Activated T-cell treated with anti-CD3 and anti-CD28 coated beads for 48 hours (primary cell): ENCODE data around the gene PAPOLA.
A peak's percentile ranks its signal among the peaks of the same experiment; 100 is the strongest.
"Not testable (repeated sequence)": the region's sequence is repeated elsewhere in the genome, so short reads cannot be mapped to it uniquely, and the experiment has no call there.

Experiments used
- DNase-seq: peaks from one replicate; pipeline ENCODE4 v3.0.0-alpha.2; 2020; ENCODE audit warnings: low read depth

PAPOLA gene

GRCh38 chr14:96502621-96503305 is 581 bp downstream of the PAPOLA start:
- DNase-seq = peak; percentile 32

DNA sequence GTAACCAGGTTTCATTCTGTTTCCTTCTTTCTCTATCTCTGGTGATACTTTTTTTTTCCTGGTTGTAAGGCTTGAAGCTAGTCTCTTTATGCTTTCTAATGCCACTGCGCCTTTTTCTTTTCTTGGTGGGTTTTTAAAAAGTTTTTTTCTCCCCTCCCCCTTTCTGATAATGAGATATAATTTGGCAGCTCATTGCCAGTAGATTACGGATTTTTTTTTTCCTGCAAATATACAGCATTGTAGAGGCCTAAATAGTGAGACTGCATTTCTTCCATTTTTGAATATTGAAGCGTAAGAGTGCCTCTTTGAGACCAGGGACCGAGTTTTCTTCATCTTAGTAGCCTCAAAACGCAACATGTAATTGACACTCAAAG is 1.1 kb downstream of the PAPOLA start:
- DNase-seq = no peak

DNA sequence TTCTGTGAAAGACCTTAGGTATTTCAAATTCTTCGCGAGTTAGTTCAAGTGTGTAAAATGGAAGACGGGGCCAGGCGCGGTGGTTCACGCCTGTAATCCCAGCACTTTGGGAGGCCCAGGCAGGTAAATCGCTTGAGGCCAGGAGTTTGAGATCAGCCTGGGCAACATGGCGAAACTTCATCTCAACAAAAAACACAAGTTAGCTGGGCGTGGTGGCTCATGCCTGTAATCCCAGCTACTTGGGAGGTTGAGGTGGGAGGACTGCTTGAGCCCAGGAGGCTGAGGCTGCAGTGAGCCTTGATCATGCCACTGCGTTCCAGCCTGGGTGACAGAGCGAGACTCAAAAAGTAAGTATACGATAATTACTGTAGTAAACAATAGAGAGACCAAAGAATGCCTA is 2.2 kb downstream of the PAPOLA start:
- not testable (repeated sequence) for DNase-seq

- no peak for DNase-seq
Measured at GRCh38 chr14:96507723-96508122, 5.5 kb downstream of the PAPOLA start.

GRCh38 chr14:96508900-96509299 is 6.7 kb downstream of the PAPOLA start:
- no peak for DNase-seq

DNA sequence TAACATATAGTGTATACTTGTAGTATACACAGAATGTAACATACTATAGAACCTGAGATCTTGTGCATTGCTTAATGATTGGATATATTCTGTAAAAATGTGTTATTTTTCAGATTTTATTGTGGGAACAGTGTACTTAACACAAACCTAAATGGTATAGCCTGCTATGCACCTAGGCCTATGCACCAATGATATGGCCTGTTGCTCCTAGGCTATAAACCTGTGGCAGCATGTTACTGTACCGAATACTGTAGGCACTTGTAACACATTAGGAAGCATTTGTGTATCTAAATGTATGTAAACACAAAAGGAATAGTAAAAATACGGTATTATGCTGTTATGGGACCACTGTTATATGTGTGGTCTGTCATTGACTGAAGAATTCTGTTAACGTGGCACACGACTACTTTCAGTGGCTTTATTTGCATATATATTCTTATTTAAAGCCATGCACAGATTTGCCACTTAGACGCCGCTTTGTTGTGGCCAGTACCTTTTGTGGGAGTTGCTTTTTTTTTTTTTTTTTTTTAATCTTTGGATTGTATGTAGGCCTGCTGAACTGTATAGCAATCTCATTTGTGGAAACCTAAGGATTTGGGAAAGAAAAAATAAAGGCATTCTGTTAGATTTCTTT is 7.4 kb downstream of the PAPOLA start:
- no peak for DNase-seq

GRCh38 chr14:96511146-96511545 is 9.0 kb downstream of the PAPOLA start:
- no peak for DNase-seq

GRCh38 chr14:96511667-96512066 is 9.5 kb downstream of the PAPOLA start:
- no peak for DNase-seq

DNA sequence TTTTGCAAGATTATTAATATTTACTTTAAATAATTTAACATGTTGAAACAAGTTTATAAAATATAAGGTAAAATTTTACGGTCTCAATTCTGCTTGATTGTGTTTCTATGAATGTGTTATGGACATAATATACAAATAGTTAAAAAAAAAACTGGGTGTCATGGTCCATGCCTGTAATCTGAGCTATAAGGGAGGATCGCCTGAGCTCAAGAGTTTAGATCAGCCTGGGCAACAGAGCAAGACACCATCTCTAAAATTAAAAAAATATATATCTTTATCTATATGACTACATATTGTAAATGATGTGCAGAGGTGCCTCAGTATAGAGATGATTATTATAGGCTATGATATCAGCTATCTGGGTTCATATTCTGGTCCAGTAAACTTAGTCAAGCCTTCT is 9.9 kb downstream of the PAPOLA start:
- DNase-seq = no peak

DNA sequence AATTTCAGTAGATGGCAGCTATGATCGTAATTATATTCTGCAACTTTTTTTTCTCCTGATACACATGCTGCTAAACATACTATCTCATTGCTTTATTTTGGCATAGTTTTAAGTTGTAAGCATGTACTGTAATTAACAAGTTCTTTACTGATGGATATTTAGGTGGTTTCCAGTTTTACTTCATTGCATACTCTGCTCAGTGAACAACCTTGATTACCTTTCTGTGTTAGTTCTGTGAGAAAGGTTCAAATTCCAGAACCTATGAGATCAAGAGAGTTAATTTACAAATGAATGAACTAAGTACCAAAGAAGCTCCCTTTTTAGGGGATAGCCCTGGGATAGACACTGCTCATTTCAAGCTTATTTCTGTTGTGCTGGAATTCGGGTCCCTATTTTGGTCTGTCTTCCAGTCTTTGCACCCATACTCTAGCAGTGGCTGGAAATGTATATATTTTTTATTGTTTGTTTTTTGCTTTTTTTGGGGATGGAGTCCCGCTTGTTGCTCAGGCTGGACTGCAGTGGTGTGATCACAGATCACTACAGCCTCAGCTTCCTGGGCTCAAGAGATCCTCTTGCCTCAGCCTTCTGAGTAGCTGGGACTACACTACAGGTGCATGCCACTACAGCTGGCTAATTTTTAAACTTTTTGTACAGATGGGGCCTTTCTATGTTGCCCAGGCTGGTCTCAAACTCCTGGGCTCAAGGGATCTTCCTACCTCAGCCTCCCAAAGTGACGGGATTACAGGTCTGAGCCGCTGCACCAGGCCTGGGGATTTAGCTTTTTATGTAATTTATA is 10.6 kb downstream of the PAPOLA start:
- no peak for DNase-seq

GRCh38 chr14:96514694-96515093 is 12.5 kb downstream of the PAPOLA start:
- DNase-seq = no peak

- DNase-seq = no peak
Measured at GRCh38 chr14:96515731-96516130, 13.5 kb downstream of the PAPOLA start.

GRCh38 chr14:96516351-96516750 is 14.2 kb downstream of the PAPOLA start:
- DNase-seq = no peak

DNA sequence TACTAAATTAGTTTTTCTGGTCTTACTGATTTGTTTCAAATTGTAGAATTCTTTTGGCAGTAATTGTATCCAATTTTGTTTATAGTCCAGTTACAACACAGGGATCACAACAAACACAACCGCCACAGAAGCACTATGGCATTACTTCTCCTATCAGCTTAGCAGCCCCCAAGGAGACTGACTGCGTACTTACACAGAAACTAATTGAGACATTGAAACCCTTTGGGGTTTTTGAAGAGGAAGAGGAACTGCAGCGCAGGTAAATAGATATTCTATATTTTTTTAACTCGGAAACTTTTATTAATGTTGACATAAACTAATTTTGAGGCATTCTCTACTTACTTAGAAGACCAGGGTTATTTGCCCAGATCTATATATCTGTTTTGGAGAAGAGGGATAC is 17.8 kb downstream of the PAPOLA start:
- no peak for DNase-seq

GRCh38 chr14:96525452-96525851 is 23.3 kb downstream of the PAPOLA start:
- no peak for DNase-seq

DNA sequence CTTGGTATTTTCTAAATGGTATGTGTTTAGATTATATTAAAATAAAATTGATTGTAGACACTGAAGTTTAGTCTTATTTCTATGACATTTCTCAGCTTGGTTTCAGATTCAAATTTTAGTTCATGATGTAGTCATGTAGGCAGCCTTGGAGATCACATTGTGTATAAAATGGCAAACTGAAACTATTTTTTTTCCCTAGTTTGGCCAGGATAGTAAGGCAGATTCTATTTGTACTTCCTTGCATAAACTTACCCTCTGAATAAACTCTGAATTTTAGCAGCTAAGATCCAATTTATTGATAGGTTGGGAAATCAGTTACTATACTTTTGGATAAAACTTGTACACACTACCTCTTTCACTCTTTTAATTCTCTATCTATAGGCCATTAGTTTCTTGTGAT is 30.4 kb downstream of the PAPOLA start:
- DNase-seq = no peak

DNA sequence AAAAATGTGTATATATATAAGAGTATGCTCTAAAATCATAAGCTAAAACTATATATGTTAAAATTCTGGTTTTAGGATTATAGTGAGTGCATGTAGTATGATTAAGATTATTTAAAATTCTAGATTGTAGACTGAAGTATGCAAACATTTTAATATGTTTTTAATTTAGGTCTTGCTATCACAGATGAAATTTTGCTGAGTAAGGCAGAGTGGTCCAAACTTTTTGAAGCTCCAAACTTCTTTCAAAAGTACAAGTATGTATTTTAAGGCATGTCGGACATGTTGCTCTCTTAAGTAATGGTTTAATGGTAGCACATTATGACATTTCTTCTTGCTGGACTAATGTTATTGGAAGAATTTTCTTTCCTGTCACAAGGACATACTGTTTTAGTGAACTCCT is 34.6 kb downstream of the PAPOLA start:
- DNase-seq = no peak

DNA sequence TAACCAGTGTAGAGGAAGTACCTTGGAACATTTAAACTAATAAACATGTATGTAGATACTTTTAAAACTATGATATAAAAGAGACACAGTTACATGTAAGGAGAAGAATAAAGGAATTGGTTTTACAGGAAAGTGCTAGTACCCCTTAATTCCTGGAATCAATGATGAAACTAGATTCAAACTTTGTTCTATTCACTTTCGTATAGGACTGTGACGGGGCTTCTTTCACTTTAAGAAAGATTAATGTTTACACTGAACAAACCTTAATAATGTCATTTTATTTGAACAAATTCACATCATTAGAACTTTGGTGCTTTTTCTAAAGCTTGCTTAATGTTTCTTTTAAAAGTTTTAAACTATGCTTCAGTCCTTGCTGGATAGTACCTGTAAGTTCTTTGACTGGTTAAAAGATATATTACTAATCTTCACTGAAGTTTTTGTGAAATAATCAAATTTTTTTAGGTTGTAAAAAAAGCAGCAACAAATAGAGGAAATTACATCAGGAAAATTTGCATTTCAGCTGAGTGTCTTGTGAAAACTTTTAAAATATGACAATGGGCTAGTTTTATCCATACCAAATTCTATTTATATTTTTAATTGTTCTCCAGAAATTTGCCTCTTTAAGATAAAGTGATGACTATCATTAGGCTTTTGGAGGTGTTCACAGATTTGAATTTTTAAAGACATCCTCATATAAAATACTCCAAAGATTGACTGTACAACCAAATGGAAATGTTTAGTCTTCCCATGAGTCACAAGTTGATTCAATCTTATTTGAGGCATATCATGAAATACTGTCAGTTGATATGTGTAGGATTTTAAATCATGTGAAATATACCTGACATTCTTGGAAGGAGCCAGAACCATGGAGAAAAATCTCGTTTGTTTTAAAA is 36.2 kb downstream of the PAPOLA start:
- no peak for DNase-seq

DNA sequence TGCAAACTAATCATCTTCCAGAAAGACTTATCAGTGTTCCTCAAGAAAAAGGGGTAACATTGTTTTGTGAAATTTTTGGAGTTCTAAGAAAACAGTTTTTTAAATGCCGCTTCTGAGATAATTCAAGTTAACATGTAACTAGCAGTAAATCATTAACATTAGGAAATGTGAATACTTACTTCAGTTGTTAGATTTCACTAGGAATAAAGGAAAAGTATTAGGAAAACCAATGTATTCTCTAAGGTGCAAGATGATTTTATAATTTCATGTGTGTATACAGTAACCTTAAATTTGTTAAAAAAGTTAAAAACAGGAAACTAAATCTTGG is 36.8 kb downstream of the PAPOLA start:
- no peak for DNase-seq

DNA sequence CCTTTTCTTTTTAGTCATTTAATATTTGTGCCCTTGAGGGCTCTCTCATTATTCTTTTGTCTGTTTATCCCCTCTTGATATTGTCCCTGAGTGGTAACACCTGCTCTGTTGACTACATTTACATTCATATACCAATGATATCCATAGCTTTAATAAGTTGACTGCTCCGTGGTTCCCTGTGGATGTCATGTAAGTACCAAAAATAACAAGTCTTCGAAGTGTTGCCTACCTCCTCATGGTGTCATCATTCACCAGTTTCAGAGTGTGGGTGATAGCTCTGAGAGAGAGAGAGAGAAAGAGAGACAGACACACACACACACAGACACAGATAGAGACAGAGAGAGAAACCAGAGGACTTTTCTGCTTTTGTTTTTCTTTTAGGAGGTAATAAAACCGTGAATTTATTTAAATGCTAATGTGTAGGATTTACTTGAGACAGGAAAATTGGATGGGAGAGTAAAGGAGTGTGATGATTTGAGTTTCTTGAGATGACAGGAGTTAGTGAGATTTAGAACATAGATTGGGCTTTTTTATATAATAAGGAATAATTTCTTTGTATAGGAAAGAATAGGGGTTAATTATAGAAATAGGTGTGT is 52.2 kb downstream of the PAPOLA start:
- DNase-seq = no peak

DNA sequence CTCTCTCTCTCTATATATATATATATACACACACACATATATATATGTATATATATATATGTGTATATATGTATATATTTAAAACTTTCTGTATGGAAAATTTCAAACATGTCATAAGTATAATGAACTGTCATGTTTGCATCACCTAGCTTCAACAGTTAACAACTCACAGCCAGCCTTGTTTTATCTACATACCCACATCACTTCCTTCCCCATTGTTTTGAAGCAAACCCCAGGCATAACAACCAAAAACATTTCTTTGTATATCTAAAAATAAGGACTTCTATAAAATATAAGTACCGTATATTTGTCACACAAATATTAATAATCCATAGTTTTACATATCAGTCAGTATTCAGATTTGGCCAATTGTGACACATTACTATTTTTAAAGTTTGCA is 57.4 kb downstream of the PAPOLA start:
- DNase-seq = no peak

GRCh38 chr14:96564389-96564788 is 62.2 kb downstream of the PAPOLA start:
- DNase-seq = no peak
